GM12892 (cell line): ENCODE results near the gene MGAT4A.

Experiments used
- POLR2A ChIP-seq: IDR thresholded peaks from 2 replicates; pipeline ENCODE4 v1.6.1; 2011; ENCODE audit warnings: low read depth, low read length, control low read depth
- POLR2AphosphoS5 ChIP-seq: IDR thresholded peaks from 2 replicates; pipeline ENCODE4 v1.6.1; 2011; ENCODE audit warnings: low read depth, low read length, control low read depth
- TAF1 ChIP-seq: IDR thresholded peaks from 2 replicates; pipeline ENCODE4 v1.6.1; 2011; ENCODE audit warnings: low read depth, mild to moderate bottlenecking, control low read depth, low read length, borderline replicate concordance

GRCh38 chr2:98759338-98759737 is 28.4 kb upstream of the MGAT4A start:
- no peak for TF ChIP-seq POLR2AphosphoS5
- no peak for TF ChIP-seq TAF1
- TF ChIP-seq POLR2A = no peak
